Ascending aorta (tissue), 2 donors: ENCODE data around the gene SEPHS2. TPM values are rescaled to one million over a fixed set of nuclear protein-coding genes. Genes with fewer than 3 reads are reported as not detected.

ENCODE experiments used
- DNase-seq, 2 donors: peaks; one replicate each; pipeline ENCODE4 v3.0.0-alpha.2; 2019; ENCODE audit warnings: low spot score in 2 of 2
- H3K27ac ChIP-seq, 2 donors: fragments of 200-600 bp; sonication (generic); one replicate each; pipeline ENCODE4 v1.5.1; 2016 to 2017; ENCODE audit warnings: mild to moderate bottlenecking in 1 of 2
- H3K27me3 ChIP-seq: fragments of 200-600 bp; sonication (generic); one replicate; pipeline ENCODE4 v1.5.1; 2017
- H3K36me3 ChIP-seq, 2 donors: fragments of 200-600 bp; sonication (generic); one replicate each; pipeline ENCODE4 v1.5.1; 2016
- H3K4me1 ChIP-seq, 2 donors: fragments of 200-600 bp; sonication (generic); one replicate each; pipeline ENCODE4 v1.5.1; 2016 to 2017; ENCODE audit warnings: mild to moderate bottlenecking in 1 of 2
- H3K4me3 ChIP-seq, 2 donors: fragments of 200-600 bp; sonication (generic); one replicate each; pipeline ENCODE4 v1.5.1; 2016 to 2017; ENCODE audit warnings: mild to moderate bottlenecking in 1 of 2
- H3K9me3 ChIP-seq, 2 donors: fragments of 200-600 bp; sonication (generic); one replicate each; pipeline ENCODE4 v1.5.1; 2016
- CTCF ChIP-seq, 3 experiments: fragments of 200-600 bp in 2 of 3; fragments of 450-650 bp in 1 of 3; sonication (generic) in 2 of 3; IDR thresholded peaks; one replicate each; pipeline ENCODE4 v1.5.1; 2016 to 2019; ENCODE audit warnings: antibody characterized with exemption in 3 of 3, mild to moderate bottlenecking in 1 of 3, moderate library complexity in 1 of 3
- intact Hi-C: fragments of 100-400 bp; cut with DNase I; formaldehyde crosslinking; loops from one replicate; pipeline ENCODE4 v1.15.1; 2023
- total RNA-seq: library from RNA; depleted of rRNA; stranded (reverse); fragments of >200 nt; gene quantifications from one replicate; pipeline ENCODE4 v1.1.0, GENCODE V29; 2016

The SEPHS2 gene
- total RNA-seq = 22.8 TPM

- Histone ChIP-seq H3K9me3 (no peaks in the 10 kb centered on the region), H3K4me3 (peak within 1 kb of the TSS; percentile 79 to 97), H3K36me3 (peaks cover 0 to 4% of the 10 kb centered on the region in 2 donors), H3K27me3 (no peaks in the 10 kb centered on the region), H3K4me1 (peaks cover 5 to 16% of the 10 kb centered on the region in 2 donors), H3K27ac (peak within 1 kb of the TSS; percentile 92 to 97)
- DNase-seq = peak; percentile 99 to 100
- intact Hi-C loops = loop anchor here (1.0 to 2.0 kb wide), 4 partner anchors 15 to 89 kb away; partner anchors contain the start of genes DCTPP1, ZNF48, ZNF747 and ZNF768
- peak; percentile 41 to 59 (median 42) for TF ChIP-seq CTCF (IDR thresholded peaks at IDR 0.05)
These were observed at the start of gene SEPHS2 for GRCh38 chr16:30445408-30446202. TSS of gene SEPHS2 (minus strand) at chr16:30445874. CDS start at chr16:30445727, 147 bp downstream.

- Histone ChIP-seq H3K9me3 (no peaks in the 10 kb centered on the region), H3K27me3 (no peaks in the 10 kb centered on the region), H3K36me3 (no peaks in the 10 kb centered on the region), H3K4me3 (no peak overlapping the region), H3K27ac (no peak overlapping the region), H3K4me1 (no peaks in the 10 kb centered on the region)
- no peak for TF ChIP-seq CTCF (IDR thresholded peaks at IDR 0.05)
- DNase-seq = no peak
- intact Hi-C loops = no loop called here
These were observed 49.0 kb upstream of the SEPHS2 start for GRCh38 chr16:30494709-30495108.

DNA sequence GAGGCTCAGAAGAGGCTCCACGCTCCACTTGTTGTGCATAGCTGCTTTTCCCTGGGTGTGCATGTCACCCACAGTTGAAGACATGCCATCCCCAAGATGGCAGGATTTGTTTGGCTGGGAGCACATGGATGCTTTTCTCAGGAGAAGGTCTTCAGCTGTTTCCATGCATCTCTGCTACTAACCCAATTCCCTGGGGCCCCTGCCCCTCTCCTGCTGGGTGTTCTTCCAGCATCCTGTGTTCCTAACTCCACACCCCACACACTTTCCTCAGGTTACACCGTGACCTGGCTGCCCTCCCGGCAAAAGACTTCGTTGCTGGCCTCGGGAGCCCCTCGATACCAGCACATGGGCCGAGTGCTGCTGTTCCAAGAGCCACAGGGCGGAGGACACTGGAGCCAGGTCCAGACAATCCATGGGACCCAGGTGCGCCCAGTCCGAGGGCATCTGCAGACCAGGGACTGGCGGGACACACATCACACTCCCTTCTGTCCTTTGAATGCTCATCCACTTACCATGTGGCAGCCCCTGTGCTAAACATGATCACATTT lies 48.3 kb upstream of the SEPHS2 start:
- Histone ChIP-seq H3K4me1 (no peaks in the 10 kb centered on the region), H3K4me3 (no peak overlapping the region), H3K36me3 (no peaks in the 10 kb centered on the region), H3K9me3 (no peaks in the 10 kb centered on the region), H3K27me3 (no peaks in the 10 kb centered on the region), H3K27ac (no peak overlapping the region)
- intact Hi-C loops = no loop called here
- DNase-seq = no peak
- TF ChIP-seq CTCF (IDR thresholded peaks at IDR 0.05) = no peak

GRCh38 chr16:30491744-30492308 lies 46.2 kb upstream of the SEPHS2 start:
- intact Hi-C loops = no loop called here
- Histone ChIP-seq H3K27me3 (no peaks in the 10 kb centered on the region), H3K27ac (no peak overlapping the region), H3K9me3 (no peaks in the 10 kb centered on the region), H3K36me3 (no peaks in the 10 kb centered on the region), H3K4me3 (no peak overlapping the region), H3K4me1 (no peaks in the 10 kb centered on the region)
- DNase-seq = no peak
- no peak for TF ChIP-seq CTCF (IDR thresholded peaks at IDR 0.05)

- Histone ChIP-seq H3K4me3 (no peak overlapping the region), H3K9me3 (no peaks in the 10 kb centered on the region), H3K4me1 (no peaks in the 10 kb centered on the region), H3K36me3 (no peaks in the 10 kb centered on the region), H3K27ac (no peak overlapping the region), H3K27me3 (no peaks in the 10 kb centered on the region)
- intact Hi-C loops = no loop called here
- DNase-seq = no peak
- no peak for TF ChIP-seq CTCF (IDR thresholded peaks at IDR 0.05)
These were observed 45.6 kb upstream of the SEPHS2 start for GRCh38 chr16:30491229-30491628.
